ENCODE results near the gene GYS1. TPM values are rescaled to one million over a fixed set of nuclear protein-coding genes. Genes with fewer than 3 reads are reported as not detected.

The GYS1 gene
- total RNA-seq, 6 donors from 2014 or later, result 26.4 to 79.6 (median 35.6) TPM

- WGBS, 2 donors, result 94 to 95% methylated on average over 25 to 32 of the region's 32 CpGs
- H3K27me3 ChIP-seq, result no peaks in the 10 kb centered on the region
- H3K4me3 ChIP-seq, result no peak overlapping the region
- no peak overlapping the region for H3K27ac ChIP-seq
- ATAC-seq (ENCODE audit: low FRiP score in 2 of 2) (no peak), DNase-seq (peak in 1 of 2 donors; percentile 80)
- H3K36me3 ChIP-seq, result peaks cover 0 to 65% (median 35%) of the 10 kb centered on the region in 4 donors
- no peaks in the 10 kb centered on the region for H3K9me3 ChIP-seq
- peaks cover 11 to 21% (median 20%) of the 10 kb centered on the region in 4 donors for H3K4me1 ChIP-seq
- TF ChIP-seq, protein P1, sequence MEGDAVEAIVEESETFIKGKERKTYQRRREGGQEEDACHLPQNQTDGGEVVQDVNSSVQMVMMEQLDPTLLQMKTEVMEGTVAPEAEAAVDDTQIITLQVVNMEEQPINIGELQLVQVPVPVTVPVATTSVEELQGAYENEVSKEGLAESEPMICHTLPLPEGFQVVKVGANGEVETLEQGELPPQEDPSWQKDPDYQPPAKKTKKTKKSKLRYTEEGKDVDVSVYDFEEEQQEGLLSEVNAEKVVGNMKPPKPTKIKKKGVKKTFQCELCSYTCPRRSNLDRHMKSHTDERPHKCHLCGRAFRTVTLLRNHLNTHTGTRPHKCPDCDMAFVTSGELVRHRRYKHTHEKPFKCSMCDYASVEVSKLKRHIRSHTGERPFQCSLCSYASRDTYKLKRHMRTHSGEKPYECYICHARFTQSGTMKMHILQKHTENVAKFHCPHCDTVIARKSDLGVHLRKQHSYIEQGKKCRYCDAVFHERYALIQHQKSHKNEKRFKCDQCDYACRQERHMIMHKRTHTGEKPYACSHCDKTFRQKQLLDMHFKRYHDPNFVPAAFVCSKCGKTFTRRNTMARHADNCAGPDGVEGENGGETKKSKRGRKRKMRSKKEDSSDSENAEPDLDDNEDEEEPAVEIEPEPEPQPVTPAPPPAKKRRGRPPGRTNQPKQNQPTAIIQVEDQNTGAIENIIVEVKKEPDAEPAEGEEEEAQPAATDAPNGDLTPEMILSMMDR (IDR thresholded peaks at IDR 0.05), result no peak
Observed at GRCh38 chr19:49014123-49014869, 21.2 kb upstream of the GYS1 start.

DNA sequence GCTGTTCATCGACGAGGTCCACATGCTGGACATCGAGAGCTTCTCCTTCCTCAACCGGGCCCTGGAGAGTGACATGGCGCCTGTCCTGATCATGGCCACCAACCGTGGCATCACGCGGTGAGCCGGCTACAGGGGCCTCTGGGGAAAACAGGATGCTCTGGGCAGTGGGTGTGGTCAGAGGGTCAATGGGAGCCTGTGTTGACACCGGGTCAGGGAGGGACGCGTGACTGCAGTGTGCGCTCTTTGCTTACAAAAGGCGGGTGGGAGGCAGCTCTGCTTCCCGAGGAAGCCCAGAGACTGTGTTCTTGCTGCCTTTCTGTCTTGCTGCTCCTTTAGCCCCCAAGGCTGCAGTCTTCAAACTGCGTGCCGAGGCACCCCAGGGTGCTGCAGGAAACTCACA lies 18.1 kb upstream of the GYS1 start:
- peaks cover 15 to 91% (median 51%) of the 10 kb centered on the region in 4 donors for H3K36me3 ChIP-seq
- H3K9me3 ChIP-seq, result no peaks in the 10 kb centered on the region
- no peak overlapping the region for H3K4me3 ChIP-seq
- no peak overlapping the region for H3K27ac ChIP-seq
- no peaks in the 10 kb centered on the region for H3K27me3 ChIP-seq
- WGBS, 2 donors, result 75 to 85% methylated on average over 4 to 17 of the region's 17 CpGs
- TF ChIP-seq EP300 (IDR thresholded peaks at IDR 0.05), result no peak
- TF ChIP-seq POLR2A (IDR thresholded peaks at IDR 0.05), result no peak
- TF ChIP-seq, protein P1 (IDR thresholded peaks at IDR 0.05), result no peak
- no peak for TF ChIP-seq POLR2AphosphoS5 (IDR thresholded peaks at IDR 0.05)
- H3K4me1 ChIP-seq, result no peaks in the 10 kb centered on the region
- DNase-seq, result peak in 1 of 2 donors; percentile 48
- peak in 1 of 2 donors; percentile 20 for ATAC-seq (ENCODE audit: low FRiP score in 2 of 2)

DNA sequence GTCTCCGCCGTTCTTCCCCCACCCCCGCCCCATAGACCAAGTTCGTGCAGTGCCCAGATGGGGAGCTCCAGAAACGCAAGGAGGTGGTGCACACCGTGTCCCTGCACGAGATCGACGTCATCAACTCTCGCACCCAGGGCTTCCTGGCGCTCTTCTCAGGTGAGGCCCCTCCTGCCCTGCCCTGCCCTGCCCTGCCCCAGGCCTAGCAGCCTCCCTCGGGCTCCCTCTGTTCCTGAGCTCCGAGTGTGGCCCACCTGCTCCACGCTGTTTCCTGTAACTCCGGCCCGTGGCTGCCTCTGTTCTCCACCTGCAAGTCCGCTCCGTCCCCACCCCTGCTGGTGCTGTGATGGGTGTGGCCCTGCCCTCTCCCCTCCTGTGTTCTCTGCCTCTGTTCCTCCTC lies 17.3 kb upstream of the GYS1 start:
- 92 to 93% methylated on average over 14 to 18 of the region's 18 CpGs for WGBS, 2 donors

DNA sequence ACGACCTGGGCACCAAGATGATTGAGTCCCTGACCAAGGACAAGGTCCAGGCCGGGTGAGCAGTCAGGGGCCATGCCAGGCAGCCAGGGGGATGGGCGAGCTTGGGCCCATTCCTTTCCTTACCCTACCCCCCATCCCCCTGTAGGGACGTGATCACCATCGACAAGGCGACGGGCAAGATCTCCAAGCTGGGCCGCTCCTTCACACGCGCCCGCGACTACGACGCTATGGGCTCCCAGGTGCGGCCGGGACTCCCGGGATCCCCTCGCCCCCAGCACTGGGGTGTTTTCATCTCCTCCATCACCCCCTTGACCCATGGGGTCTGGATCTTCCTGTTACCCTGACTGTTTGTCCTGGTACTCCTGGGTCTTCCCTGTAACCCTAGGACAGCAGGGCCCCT lies 16.7 kb upstream of the GYS1 start:
- Histone ChIP-seq H3K9me3 (no peaks in the 10 kb centered on the region), H3K4me1 (no peaks in the 10 kb centered on the region), H3K27ac (no peak overlapping the region), H3K36me3 (peaks cover 22 to 91% (median 57%) of the 10 kb centered on the region in 4 donors), H3K4me3 (no peak overlapping the region), H3K27me3 (no peaks in the 10 kb centered on the region)
- TF ChIP-seq POLR2AphosphoS5 (IDR thresholded peaks at IDR 0.05) (no peak), POLR2A (IDR thresholded peaks at IDR 0.05) (no peak), EP300 (IDR thresholded peaks at IDR 0.05) (no peak)
- TF ChIP-seq, protein P1 (IDR thresholded peaks at IDR 0.05), result no peak
- DNase-seq (peak in 1 of 2 donors; percentile 53), ATAC-seq (ENCODE audit: low FRiP score in 2 of 2) (no peak)
- 95 to 96% methylated on average over 14 to 18 of the region's 18 CpGs for WGBS, 2 donors

More for the DNA sequence above, 17.3 kb upstream of the GYS1 start:
- DNase-seq (peak in 1 of 2 donors; percentile 53), ATAC-seq (ENCODE audit: low FRiP score in 2 of 2) (no peak)
- no peaks in the 10 kb centered on the region for H3K9me3 ChIP-seq
- TF ChIP-seq POLR2A (IDR thresholded peaks at IDR 0.05) (no peak), EP300 (IDR thresholded peaks at IDR 0.05) (no peak), POLR2AphosphoS5 (IDR thresholded peaks at IDR 0.05) (no peak)
- TF ChIP-seq, protein P1 (IDR thresholded peaks at IDR 0.05), result no peak
- H3K27ac ChIP-seq, result no peak overlapping the region
- H3K36me3 ChIP-seq, result peaks cover 16 to 91% (median 55%) of the 10 kb centered on the region in 4 donors
- no peak overlapping the region for H3K4me3 ChIP-seq
- no peaks in the 10 kb centered on the region for H3K27me3 ChIP-seq
- no peaks in the 10 kb centered on the region for H3K4me1 ChIP-seq

DNA sequence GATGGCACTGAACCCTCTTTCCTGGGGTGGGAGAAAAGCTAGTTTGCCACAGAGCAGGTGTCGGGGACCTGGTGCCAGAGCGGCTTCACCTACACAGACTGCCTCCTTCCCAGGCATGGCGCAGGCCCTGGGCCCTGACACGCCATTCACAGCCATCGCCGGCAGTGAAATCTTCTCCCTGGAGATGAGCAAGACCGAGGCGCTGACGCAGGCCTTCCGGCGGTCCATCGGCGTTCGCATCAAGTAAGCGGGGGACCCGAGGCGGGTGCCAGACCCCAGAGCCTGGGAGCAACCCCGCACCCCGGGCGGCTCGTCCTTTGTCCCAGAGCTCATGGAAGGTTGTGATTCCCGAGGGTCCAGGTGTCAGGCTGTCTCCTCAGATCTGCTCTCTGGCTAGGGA lies 13.8 kb upstream of the GYS1 start:
- ATAC-seq (ENCODE audit: low FRiP score in 2 of 2), result no peak
- H3K4me3 ChIP-seq, result no peak overlapping the region
- no peak for TF ChIP-seq EP300 (IDR thresholded peaks at IDR 0.05)
- no peak for TF ChIP-seq POLR2A (IDR thresholded peaks at IDR 0.05)
- no peak for TF ChIP-seq POLR2AphosphoS5 (IDR thresholded peaks at IDR 0.05)
- TF ChIP-seq, protein P1 (IDR thresholded peaks at IDR 0.05), result no peak
- peak in 1 of 2 donors; percentile 82 for DNase-seq
- 89 to 91% methylated on average over 8 to 22 of the region's 22 CpGs for WGBS, 2 donors
- no peaks in the 10 kb centered on the region for H3K27me3 ChIP-seq
- peaks cover 22 to 96% (median 62%) of the 10 kb centered on the region in 4 donors for H3K36me3 ChIP-seq
- H3K4me1 ChIP-seq, result no peaks in the 10 kb centered on the region
- no peak overlapping the region for H3K27ac ChIP-seq
- H3K9me3 ChIP-seq, result no peaks in the 10 kb centered on the region

Data from upper lobe of left lung (tissue), 6 donors.